Stimulated activated naive CD8-positive, alpha-beta T cell treated with anti-CD3 and anti-CD28 coated beads, Interleukin-15, Interleukin-2, amounts not matched to agents 100 ng/mL and 50 ng/mL, for 24 hours (primary cell): ENCODE data around the gene OR10K1.

Experiments used
- H3K27ac Mint-ChIP-seq: one replicate; pipeline ENCODE4 v1.8.0; 2021; ENCODE audit warnings: mild to moderate bottlenecking, mixed read lengths
- H3K27me3 Mint-ChIP-seq: one replicate; pipeline ENCODE4 v1.8.0; 2021; ENCODE audit warnings: mixed read lengths
- H3K36me3 Mint-ChIP-seq: one replicate; pipeline ENCODE4 v1.8.0; 2021; ENCODE audit warnings: low read depth, mixed read lengths
- H3K4me1 Mint-ChIP-seq: one replicate; pipeline ENCODE4 v1.8.0; 2021; ENCODE audit warnings: low read depth, mixed read lengths
- H3K4me3 Mint-ChIP-seq: one replicate; pipeline ENCODE4 v1.8.0; 2021; ENCODE audit warnings: mild to moderate bottlenecking, mixed read lengths
- H3K9me3 Mint-ChIP-seq: one replicate; pipeline ENCODE4 v1.8.0; 2021; ENCODE audit warnings: mixed read lengths

The OR10K1 gene

DNA sequence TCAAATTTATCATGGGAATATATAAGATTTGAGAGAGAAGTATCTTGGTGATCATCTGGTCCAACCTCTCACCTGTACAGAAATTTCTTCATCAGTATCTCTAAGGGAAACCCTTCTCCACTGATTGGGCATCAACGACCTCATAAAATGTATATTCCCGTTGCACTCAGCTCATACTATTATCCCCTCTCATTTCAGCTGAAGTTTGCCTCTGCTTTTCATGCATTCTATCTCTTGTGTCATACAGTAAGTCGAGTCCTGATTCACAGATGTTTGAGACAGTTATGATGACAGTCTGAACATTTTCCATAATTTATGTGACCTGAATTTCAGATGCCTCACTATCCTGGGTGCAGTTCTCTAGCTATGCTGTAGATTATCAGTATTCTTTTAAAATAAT lies 31.4 kb downstream of the OR10K1 start:
- Mint-ChIP-seq H3K36me3 (no peaks in the 10 kb centered on the region), H3K9me3 (no peaks in the 10 kb centered on the region), H3K27ac (no peak overlapping the region), H3K4me1 (no peaks in the 10 kb centered on the region), H3K4me3 (no peak overlapping the region), H3K27me3 (peaks cover 3% of the 10 kb centered on the region)

DNA sequence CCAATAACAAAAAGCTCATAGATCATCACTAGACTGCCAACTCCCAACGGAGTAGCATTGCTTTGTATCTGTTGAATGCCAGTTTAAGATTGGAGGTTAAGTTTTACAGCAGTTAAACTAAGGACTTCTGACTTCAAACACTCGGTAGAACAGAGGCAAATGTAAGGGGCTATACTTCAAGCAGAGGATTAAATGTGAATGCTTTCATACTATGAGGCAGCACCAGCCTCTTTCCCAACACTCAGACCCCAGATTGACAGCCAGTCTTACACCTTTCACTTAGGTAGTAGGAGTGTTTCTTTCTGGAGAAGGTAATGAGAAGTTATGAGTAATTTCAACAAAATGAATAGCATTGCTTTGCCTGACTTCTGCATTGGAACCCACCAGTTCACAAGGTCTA lies 33.2 kb downstream of the OR10K1 start:
- Mint-ChIP-seq H3K4me1 (no peaks in the 10 kb centered on the region), H3K27ac (no peak overlapping the region), H3K36me3 (no peaks in the 10 kb centered on the region)

DNA sequence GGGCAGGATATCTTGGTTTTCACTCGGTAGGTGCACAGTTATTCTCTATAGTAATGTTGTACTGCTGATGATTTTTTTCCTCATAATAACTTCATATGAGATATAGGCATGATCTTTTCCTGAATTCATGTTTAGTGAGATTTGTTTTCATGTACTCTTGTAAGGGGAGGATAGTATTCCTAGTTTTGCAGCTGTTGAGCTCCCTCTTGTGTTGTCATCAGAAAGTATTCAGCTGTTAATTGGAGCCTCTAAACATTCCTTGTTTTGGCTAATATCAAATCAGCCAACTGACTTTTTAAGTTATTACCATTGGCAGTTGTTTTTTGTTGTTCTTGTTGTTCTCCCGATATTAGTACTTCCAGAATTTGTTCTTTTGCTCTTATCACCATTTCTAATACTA lies 34.7 kb downstream of the OR10K1 start:
- no peaks in the 10 kb centered on the region for H3K9me3 Mint-ChIP-seq
- H3K36me3 Mint-ChIP-seq = no peaks in the 10 kb centered on the region
- no peak overlapping the region for H3K27ac Mint-ChIP-seq
- no peak overlapping the region for H3K4me3 Mint-ChIP-seq
- H3K27me3 Mint-ChIP-seq = peaks cover 14% of the 10 kb centered on the region
- H3K4me1 Mint-ChIP-seq = no peaks in the 10 kb centered on the region

More for the DNA sequence above, 33.2 kb downstream of the OR10K1 start:
- H3K27me3 Mint-ChIP-seq = peaks cover 5% of the 10 kb centered on the region
- H3K4me3 Mint-ChIP-seq = no peak overlapping the region
- H3K9me3 Mint-ChIP-seq = no peaks in the 10 kb centered on the region

DNA sequence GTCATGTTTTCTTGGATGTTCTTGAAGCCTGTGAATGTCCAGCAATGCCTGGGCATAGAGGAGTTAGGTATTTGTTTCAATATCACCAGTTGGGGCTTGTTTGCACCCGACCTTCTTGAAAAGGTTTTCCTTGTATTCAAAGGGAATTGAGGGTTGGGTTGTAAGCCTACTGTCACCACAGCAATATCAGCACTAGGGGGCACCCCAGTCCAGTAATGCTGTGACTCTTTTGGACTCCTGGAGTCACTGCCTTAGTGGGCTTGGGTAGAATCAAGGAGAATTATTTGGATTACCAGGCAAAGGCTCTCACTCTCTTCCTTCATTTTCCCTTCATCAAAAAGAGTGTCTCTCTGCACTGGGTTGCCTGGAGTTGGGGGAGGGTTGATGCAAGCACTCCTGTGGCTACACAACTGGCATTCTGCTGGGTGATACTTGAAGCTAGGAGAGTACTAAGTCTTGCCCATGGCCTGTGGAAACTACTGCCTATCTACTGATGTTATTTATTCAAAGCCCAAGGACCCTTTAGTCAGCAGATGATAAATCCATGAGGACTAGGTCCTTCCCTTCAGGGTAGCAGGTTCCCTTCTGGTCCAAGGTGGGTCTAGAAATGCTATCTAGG lies 44.8 kb downstream of the OR10K1 start:
- no peak overlapping the region for H3K27ac Mint-ChIP-seq
- H3K36me3 Mint-ChIP-seq = no peaks in the 10 kb centered on the region
- no peaks in the 10 kb centered on the region for H3K9me3 Mint-ChIP-seq
- no peaks in the 10 kb centered on the region for H3K4me1 Mint-ChIP-seq
- peaks cover 21% of the 10 kb centered on the region for H3K27me3 Mint-ChIP-seq
- H3K4me3 Mint-ChIP-seq = no peak overlapping the region

- peaks cover 18% of the 10 kb centered on the region for H3K27me3 Mint-ChIP-seq
- H3K4me3 Mint-ChIP-seq = no peak overlapping the region
- H3K4me1 Mint-ChIP-seq = no peaks in the 10 kb centered on the region
- no peaks in the 10 kb centered on the region for H3K36me3 Mint-ChIP-seq
- H3K27ac Mint-ChIP-seq = no peak overlapping the region
- no peaks in the 10 kb centered on the region for H3K9me3 Mint-ChIP-seq
Measured at GRCh38 chr1:158507511-158507910, 45.9 kb downstream of the OR10K1 start.

- H3K27ac Mint-ChIP-seq = no peak overlapping the region
- H3K4me1 Mint-ChIP-seq = no peaks in the 10 kb centered on the region
- no peak overlapping the region for H3K4me3 Mint-ChIP-seq
- no peaks in the 10 kb centered on the region for H3K36me3 Mint-ChIP-seq
- peaks cover 13% of the 10 kb centered on the region for H3K27me3 Mint-ChIP-seq
- H3K9me3 Mint-ChIP-seq = no peaks in the 10 kb centered on the region
Measured at GRCh38 chr1:158509471-158510156, 48.0 kb downstream of the OR10K1 start.

DNA sequence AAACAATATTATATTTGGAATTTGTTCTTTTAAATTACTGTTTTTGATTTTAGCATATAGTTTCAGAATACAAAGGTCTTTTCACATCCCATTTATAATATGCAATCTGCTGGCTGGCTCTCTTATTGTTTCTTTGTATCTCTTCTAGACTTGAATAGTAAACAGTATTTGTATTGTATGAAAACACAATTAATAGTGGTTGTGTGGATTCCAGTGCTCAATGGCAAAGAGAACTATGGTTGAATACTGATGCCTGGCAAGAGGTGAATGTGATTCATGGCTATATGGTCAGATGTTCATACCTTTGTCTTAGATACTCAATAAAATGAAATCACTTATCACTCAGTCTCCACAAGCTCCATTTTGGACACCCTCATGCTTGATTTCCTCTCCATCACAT lies 55.3 kb downstream of the OR10K1 start:
- Mint-ChIP-seq H3K27me3 (peaks cover 7% of the 10 kb centered on the region), H3K4me3 (no peak overlapping the region), H3K36me3 (no peaks in the 10 kb centered on the region), H3K4me1 (no peaks in the 10 kb centered on the region), H3K27ac (no peak overlapping the region), H3K9me3 (no peaks in the 10 kb centered on the region)
